ENCODE data around the gene MYO18A. TPM values are rescaled to one million over a fixed set of nuclear protein-coding genes. Genes with fewer than 3 reads are reported as not detected.

Gene MYO18A
- total and polyA plus RNA-seq, 10 of the 15 experiments (the other 5 are each of a cell fraction or from before 2014, with no cell fraction given), result 2.9 to 66.0 (median 24.5) TPM

DNA sequence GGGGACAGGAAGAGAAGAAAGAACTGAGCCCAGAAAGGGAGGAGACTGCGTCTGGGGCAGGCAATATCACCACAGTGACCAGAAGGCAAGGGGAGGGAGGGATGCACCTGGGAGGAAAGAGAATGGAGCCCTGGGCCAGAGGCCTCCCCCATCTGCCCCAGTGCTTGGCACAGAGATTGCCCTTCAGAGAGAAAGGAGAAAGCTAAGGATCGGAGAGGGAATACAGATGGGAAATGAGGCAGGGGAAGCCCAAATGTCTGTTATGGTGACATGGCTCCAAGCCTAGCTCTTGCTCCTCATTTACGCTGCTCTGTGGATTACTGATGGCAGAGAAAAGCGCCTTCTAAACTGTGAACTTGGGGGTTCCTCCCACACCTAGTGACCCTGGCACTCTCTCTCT is 90.1 kb downstream of the MYO18A start (continued):
- TF ChIP-seq ZBTB11 (CRISPR knock-in tag; IDR thresholded peaks at IDR 0.05) (no peak), SUPT20H (IDR thresholded peaks at IDR 0.05; ENCODE audit: borderline replicate concordance, control insufficient read depth, low read depth, low read length) (no peak), TCF3 (IDR thresholded peaks at IDR 0.05; ENCODE audit: borderline replicate concordance, insufficient read depth, low read depth, low read length) (no peak), ZNF687 (IDR thresholded peaks at IDR 0.05) (no peak)

Data from GM12878 (cell line).